K562 (cell line): ENCODE results near the gene SEPTIN2. TPM values are rescaled to one million over a fixed set of nuclear protein-coding genes. Genes with fewer than 3 reads are reported as not detected.
A peak's percentile ranks its signal among the peaks of the same experiment; 100 is the strongest.

Source experiments
- ATF2 ChIP-seq: sonication (generic); formaldehyde crosslinking; IDR thresholded peaks from 2 replicates; pipeline ENCODE4 v1.8.1; 2022; ENCODE audit warnings: missing genetic modification reagents
- CEBPB ChIP-seq: fragments of 450-650 bp; IDR thresholded peaks from 2 replicates; pipeline ENCODE4 v1.6.1; 2016; ENCODE audit warnings: missing genetic modification characterization, missing compliant biosample characterization
- GABPA ChIP-seq: fragments of 200-800 bp; sonication (Bioruptor generic); conservative IDR thresholded peaks from 2 replicates; pipeline ENCODE4 v1.6.1; 2016; ENCODE audit warnings: low read depth, missing genetic modification characterization, missing compliant biosample characterization
- JUN ChIP-seq, 2 experiments: sonication (generic) in 1 of 2; formaldehyde crosslinking in 1 of 2; IDR thresholded peaks; 2 replicates each; pipeline versions ENCODE4 v1.6.1 to v1.8.0; 2012 to 2022; ENCODE audit warnings: borderline replicate concordance in 2 of 2, mild to moderate bottlenecking in 2 of 2, improper control_type of control experiment in 1 of 2, low read depth in 1 of 2, low read length in 1 of 2, missing genetic modification reagents in 1 of 2
- MECOM ChIP-seq: fragments of 250-450 bp; sonication (Bioruptor Pico); IDR thresholded peaks from 2 replicates; pipeline ENCODE4 v1.8.0; 2022; ENCODE audit warnings: inconsistent platforms
- RHOXF2B ChIP-seq: fragments of 250-450 bp; sonication (Bioruptor Pico); conservative IDR thresholded peaks from 2 replicates; pipeline ENCODE4 v1.5.1; 2021
- SMARCE1 ChIP-seq: fragments of 450-650 bp; IDR thresholded peaks from 2 replicates; pipeline ENCODE4 v1.7.1; 2016; ENCODE audit warnings: mild to moderate bottlenecking
- TEAD2 ChIP-seq: fragments of 450-650 bp; IDR thresholded peaks from 2 replicates; pipeline ENCODE4 v1.6.1; 2016; ENCODE audit warnings: missing genetic modification characterization, control low read depth, missing compliant biosample characterization
- ZNF124 ChIP-seq: sonication (generic); formaldehyde crosslinking; IDR thresholded peaks from 2 replicates; pipeline ENCODE4 v1.8.1; 2022; ENCODE audit warnings: missing genetic modification reagents
- ZSCAN29 ChIP-seq: fragments of 450-650 bp; IDR thresholded peaks from 2 replicates; pipeline ENCODE4 v1.6.1; 2017
- polyA plus RNA-seq, 8 experiments: library from polyadenylated mRNA; depleted of rRNA in 4 of 8; stranded (reverse) in 5 of 8; unstranded in 3 of 8; fragments of >200 nt; fragmentation: Nextera tagmentation in 2 of 8; fragmentation: Illumina TruSeq in 1 of 8; extraction: Ambion mirVana in 2 of 8; extraction: Trizol in 1 of 8; gene quantifications; 2 replicates each; pipeline versions ENCODE4 v1.2.1 to v1.2.3, GENCODE V29; 2011 to 2014; ENCODE audit warnings: inconsistent platforms in 1 of 8, missing spikeins in 1 of 8
- total RNA-seq, 7 experiments: library from RNA; depleted of rRNA in 6 of 7; stranded (reverse); fragments of >200 nt in 6 of 7; fragmentation: Illumina TruSeq in 2 of 7; extraction: Trizol in 2 of 7; gene quantifications; 2 replicates each; pipeline versions ENCODE4 v1.2.1 to v1.2.3, GENCODE V29; 2011 to 2021; ENCODE audit warnings: low replicate concordance in 1 of 7
- TF ChIP-seq, protein P1 (sequence below): fragments of 450-650 bp; IDR thresholded peaks from 2 replicates; pipeline ENCODE4 v1.6.1; 2017; ENCODE audit warnings: antibody characterized with exemption, mild to moderate bottlenecking
- TF ChIP-seq, protein P2 (sequence below): fragments of 450-650 bp; IDR thresholded peaks from 2 replicates; pipeline ENCODE4 v1.7.0; 2016; ENCODE audit warnings: borderline replicate concordance
- TF ChIP-seq, protein P3 (sequence below): sonication (generic); formaldehyde crosslinking; IDR thresholded peaks from 2 replicates; pipeline ENCODE4 v1.8.0; 2023; ENCODE audit warnings: missing genetic modification reagents, mild to moderate bottlenecking, borderline replicate concordance

Gene SEPTIN2
- total and polyA plus RNA-seq, 9 of the 15 experiments (the other 6 are each of a cell fraction or from before 2014, with no cell fraction given) = 121 to 367 (median 166) TPM

DNA sequence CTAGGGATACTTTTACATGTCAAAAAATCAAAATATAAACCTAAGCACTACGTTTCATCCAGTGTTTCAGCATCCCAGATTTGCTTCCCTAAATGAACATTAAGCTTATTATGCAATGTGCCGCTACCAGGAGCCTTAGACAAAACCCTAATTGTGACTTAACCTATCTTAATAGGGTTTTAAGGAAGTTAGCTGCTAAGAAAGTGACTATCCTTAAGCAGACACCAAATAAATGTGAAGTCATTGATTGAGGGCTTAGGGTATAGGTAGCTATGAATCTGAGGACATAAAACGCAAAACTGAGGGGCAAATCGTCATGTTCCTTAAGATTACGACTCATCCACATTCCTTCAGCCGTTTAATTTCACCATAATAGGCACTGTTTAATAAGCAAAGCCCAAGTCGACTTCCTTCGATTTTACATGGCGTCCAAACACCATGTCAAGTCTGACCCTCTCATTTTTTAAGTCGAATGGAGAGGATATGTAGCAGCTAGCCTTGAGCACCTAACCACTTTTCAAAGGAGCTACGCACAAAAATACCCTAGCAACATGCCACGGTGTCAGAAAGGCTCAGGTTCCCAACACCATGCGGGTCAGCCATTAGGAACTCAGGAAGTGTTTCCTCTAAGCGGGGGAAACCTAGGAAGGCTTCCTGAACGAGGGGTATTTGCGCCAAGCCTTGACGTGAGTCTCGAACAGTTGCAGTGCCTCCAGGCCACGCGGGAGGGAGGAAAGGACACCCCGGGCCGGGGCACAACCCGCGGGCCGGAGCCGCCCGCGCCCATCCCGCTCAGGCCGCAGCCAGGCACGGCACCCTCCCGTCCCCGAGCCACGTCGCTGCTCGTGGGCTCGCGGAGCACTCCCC lies 1.3 kb upstream of the SEPTIN2 start (continued):
- TF ChIP-seq, protein P1, sequence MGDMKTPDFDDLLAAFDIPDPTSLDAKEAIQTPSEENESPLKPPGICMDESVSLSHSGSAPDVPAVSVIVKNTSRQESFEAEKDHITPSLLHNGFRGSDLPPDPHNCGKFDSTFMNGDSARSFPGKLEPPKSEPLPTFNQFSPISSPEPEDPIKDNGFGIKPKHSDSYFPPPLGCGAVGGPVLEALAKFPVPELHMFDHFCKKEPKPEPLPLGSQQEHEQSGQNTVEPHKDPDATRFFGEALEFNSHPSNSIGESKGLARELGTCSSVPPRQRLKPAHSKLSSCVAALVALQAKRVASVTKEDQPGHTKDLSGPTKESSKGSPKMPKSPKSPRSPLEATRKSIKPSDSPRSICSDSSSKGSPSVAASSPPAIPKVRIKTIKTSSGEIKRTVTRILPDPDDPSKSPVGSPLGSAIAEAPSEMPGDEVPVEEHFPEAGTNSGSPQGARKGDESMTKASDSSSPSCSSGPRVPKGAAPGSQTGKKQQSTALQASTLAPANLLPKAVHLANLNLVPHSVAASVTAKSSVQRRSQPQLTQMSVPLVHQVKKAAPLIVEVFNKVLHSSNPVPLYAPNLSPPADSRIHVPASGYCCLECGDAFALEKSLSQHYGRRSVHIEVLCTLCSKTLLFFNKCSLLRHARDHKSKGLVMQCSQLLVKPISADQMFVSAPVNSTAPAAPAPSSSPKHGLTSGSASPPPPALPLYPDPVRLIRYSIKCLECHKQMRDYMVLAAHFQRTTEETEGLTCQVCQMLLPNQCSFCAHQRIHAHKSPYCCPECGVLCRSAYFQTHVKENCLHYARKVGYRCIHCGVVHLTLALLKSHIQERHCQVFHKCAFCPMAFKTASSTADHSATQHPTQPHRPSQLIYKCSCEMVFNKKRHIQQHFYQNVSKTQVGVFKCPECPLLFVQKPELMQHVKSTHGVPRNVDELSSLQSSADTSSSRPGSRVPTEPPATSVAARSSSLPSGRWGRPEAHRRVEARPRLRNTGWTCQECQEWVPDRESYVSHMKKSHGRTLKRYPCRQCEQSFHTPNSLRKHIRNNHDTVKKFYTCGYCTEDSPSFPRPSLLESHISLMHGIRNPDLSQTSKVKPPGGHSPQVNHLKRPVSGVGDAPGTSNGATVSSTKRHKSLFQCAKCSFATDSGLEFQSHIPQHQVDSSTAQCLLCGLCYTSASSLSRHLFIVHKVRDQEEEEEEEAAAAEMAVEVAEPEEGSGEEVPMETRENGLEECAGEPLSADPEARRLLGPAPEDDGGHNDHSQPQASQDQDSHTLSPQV = peak; percentile 28; the same call in 1 of the 2 replicates
- no peak for TF ChIP-seq JUN (IDR thresholded peaks at IDR 0.05; ENCODE audit: borderline replicate concordance, low read depth, low read length)
- TF ChIP-seq JUN (CRISPR knock-in tag; IDR thresholded peaks at IDR 0.05; ENCODE audit: borderline replicate concordance) = no peak
- no peak for TF ChIP-seq GABPA
- 0 out of 2 replicates have a peak, but pooled peaks have one; percentile 32 for TF ChIP-seq ZSCAN29
- TF ChIP-seq, protein P2, sequence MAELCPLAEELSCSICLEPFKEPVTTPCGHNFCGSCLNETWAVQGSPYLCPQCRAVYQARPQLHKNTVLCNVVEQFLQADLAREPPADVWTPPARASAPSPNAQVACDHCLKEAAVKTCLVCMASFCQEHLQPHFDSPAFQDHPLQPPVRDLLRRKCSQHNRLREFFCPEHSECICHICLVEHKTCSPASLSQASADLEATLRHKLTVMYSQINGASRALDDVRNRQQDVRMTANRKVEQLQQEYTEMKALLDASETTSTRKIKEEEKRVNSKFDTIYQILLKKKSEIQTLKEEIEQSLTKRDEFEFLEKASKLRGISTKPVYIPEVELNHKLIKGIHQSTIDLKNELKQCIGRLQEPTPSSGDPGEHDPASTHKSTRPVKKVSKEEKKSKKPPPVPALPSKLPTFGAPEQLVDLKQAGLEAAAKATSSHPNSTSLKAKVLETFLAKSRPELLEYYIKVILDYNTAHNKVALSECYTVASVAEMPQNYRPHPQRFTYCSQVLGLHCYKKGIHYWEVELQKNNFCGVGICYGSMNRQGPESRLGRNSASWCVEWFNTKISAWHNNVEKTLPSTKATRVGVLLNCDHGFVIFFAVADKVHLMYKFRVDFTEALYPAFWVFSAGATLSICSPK = no peak
- no peak; the same call in 1 of the 2 replicates for TF ChIP-seq CEBPB (tag)
- TF ChIP-seq TEAD2 (tag) = no peak
- no peak for TF ChIP-seq SMARCE1
- no peak for TF ChIP-seq MECOM
- no peak for TF ChIP-seq ATF2
- TF ChIP-seq, protein P3, sequence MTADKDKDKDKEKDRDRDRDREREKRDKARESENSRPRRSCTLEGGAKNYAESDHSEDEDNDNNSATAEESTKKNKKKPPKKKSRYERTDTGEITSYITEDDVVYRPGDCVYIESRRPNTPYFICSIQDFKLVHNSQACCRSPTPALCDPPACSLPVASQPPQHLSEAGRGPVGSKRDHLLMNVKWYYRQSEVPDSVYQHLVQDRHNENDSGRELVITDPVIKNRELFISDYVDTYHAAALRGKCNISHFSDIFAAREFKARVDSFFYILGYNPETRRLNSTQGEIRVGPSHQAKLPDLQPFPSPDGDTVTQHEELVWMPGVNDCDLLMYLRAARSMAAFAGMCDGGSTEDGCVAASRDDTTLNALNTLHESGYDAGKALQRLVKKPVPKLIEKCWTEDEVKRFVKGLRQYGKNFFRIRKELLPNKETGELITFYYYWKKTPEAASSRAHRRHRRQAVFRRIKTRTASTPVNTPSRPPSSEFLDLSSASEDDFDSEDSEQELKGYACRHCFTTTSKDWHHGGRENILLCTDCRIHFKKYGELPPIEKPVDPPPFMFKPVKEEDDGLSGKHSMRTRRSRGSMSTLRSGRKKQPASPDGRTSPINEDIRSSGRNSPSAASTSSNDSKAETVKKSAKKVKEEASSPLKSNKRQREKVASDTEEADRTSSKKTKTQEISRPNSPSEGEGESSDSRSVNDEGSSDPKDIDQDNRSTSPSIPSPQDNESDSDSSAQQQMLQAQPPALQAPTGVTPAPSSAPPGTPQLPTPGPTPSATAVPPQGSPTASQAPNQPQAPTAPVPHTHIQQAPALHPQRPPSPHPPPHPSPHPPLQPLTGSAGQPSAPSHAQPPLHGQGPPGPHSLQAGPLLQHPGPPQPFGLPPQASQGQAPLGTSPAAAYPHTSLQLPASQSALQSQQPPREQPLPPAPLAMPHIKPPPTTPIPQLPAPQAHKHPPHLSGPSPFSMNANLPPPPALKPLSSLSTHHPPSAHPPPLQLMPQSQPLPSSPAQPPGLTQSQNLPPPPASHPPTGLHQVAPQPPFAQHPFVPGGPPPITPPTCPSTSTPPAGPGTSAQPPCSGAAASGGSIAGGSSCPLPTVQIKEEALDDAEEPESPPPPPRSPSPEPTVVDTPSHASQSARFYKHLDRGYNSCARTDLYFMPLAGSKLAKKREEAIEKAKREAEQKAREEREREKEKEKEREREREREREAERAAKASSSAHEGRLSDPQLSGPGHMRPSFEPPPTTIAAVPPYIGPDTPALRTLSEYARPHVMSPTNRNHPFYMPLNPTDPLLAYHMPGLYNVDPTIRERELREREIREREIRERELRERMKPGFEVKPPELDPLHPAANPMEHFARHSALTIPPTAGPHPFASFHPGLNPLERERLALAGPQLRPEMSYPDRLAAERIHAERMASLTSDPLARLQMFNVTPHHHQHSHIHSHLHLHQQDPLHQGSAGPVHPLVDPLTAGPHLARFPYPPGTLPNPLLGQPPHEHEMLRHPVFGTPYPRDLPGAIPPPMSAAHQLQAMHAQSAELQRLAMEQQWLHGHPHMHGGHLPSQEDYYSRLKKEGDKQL (CRISPR knock-in tag) = no peak
- no peak for TF ChIP-seq ZNF124 (CRISPR knock-in tag)
- TF ChIP-seq RHOXF2B (CRISPR knock-in tag) = no peak
